HepG2 (cell line): ENCODE measurements around the gene GPC4. TPM values are rescaled to one million over a fixed set of nuclear protein-coding genes. Genes with fewer than 3 reads are reported as not detected.

Experiments used
- ATAC-seq: fragments of 200-7000 bp; cut with Tn5 transposase; 3 replicates; pipeline ENCODE4 v1.9.1; 2020; ENCODE audit warnings: mild to moderate bottlenecking, moderate library complexity
- BruUV-seq: library from RNA; stranded (reverse); fragments of 400-500 nt; replicated peaks from 2 replicates; lab custom pipeline; 2021; lab: Mats Ljungman, UMichigan
- CTCF ChIA-PET: fragments of 300-600 bp; formaldehyde crosslinking; extraction: SDS; loops from one replicate; lab custom pipeline; 2021; ENCODE audit warnings: low total read pairs, inconsistent platforms, low intra/inter-chr PET ratio; lab: Yijun Ruan, JAX
- POLR2A ChIA-PET: fragments of 350-600 bp; sonication (Branson Sonifier 250); formaldehyde crosslinking; loops from one replicate; lab custom pipeline; 2020; ENCODE audit warnings: antibody characterized with exemption, inconsistent platforms; lab: Yijun Ruan, JAX
- DNase-seq: peaks from one replicate; pipeline ENCODE4 v3.0.0-alpha.2; 2015; ENCODE audit warnings: low spot score
- FAIRE-seq: peaks from 3 replicates; lab custom pipeline; 2011; peaks lifted over from hg19 to GRCh38; lab: Jason Lieb, UNC
- H2AFZ ChIP-seq: one replicate; pipeline ENCODE4 v1.6.1; 2011; ENCODE audit warnings: low read length, inconsistent platforms
- H3K27ac ChIP-seq: fragments of 300-600 bp; 3 replicates; pipeline ENCODE4 v1.8.0; 2011; ENCODE audit warnings: mixed run types, mild to moderate bottlenecking, mixed read lengths, low read length, inconsistent platforms; ENCODE audit not compliant: insufficient read depth; ENCODE audit errors: extremely low read length
- H3K27me3 ChIP-seq, 2 experiments: fragments of 200-600 bp in 1 of 2; 2 replicates in 1 of 2; 3 replicates in 1 of 2; pipeline versions ENCODE4 v1.6.0 to v1.8.0; 2011; ENCODE audit warnings: low read length in 2 of 2, mild to moderate bottlenecking in 2 of 2, moderate library complexity in 2 of 2, inconsistent platforms in 1 of 2; ENCODE audit not compliant: insufficient read depth in 2 of 2, control insufficient read depth in 1 of 2
- H3K36me3 ChIP-seq, 2 experiments: fragments of 200-600 bp in 1 of 2; replicated peaks in 1 of 2; 2 replicates in 1 of 2; 3 replicates in 1 of 2; pipeline versions ENCODE4 v1.5.1 to v1.8.0; 2011; ENCODE audit warnings: low read length in 2 of 2, inconsistent platforms in 1 of 2; ENCODE audit not compliant: insufficient read depth in 2 of 2, control insufficient read depth in 1 of 2
- H3K4me1 ChIP-seq: 2 replicates; pipeline ENCODE4 v1.5.1; 2012; ENCODE audit warnings: low read length, inconsistent platforms; ENCODE audit not compliant: insufficient read depth
- H3K4me2 ChIP-seq: 2 replicates; pipeline ENCODE4 v1.6.0; 2011; ENCODE audit warnings: low read depth, low read length, inconsistent platforms
- H3K4me3 ChIP-seq, 3 experiments: fragments of 200-600 bp in 1 of 3; sonication (generic), shearing (Covaris generic) in 1 of 3; replicated peaks in 1 of 3; 2 replicates each; pipeline ENCODE4 v1.5.1; 2011 to 2016; ENCODE audit warnings: low read length in 3 of 3, inconsistent platforms in 2 of 3, low read depth in 2 of 3, mild to moderate bottlenecking in 2 of 3, control low read depth in 1 of 3, mixed read lengths in 1 of 3; ENCODE audit not compliant: insufficient read depth in 1 of 3
- H3K79me2 ChIP-seq: one replicate; pipeline ENCODE4 v1.6.1; 2011; ENCODE audit warnings: low read length, inconsistent platforms; ENCODE audit not compliant: insufficient read depth
- H3K9ac ChIP-seq: 2 replicates; pipeline ENCODE4 v1.6.0; 2011; ENCODE audit warnings: mild to moderate bottlenecking, low read depth, low read length, inconsistent platforms; ENCODE audit not compliant: insufficient read depth
- H3K9me3 ChIP-seq: 2 replicates; pipeline ENCODE4 v1.5.1; 2012; ENCODE audit warnings: mild to moderate bottlenecking, low read length
- H4K20me1 ChIP-seq: 2 replicates; pipeline ENCODE4 v1.6.0; 2011; ENCODE audit warnings: inconsistent platforms, mild to moderate bottlenecking, low read length, moderate library complexity; ENCODE audit not compliant: insufficient read depth
- FIP1L1 ChIP-seq: fragments of 200-400 bp; formaldehyde crosslinking; IDR thresholded peaks from 2 replicates; pipeline ENCODE4 v1.6.1; 2018; ENCODE audit warnings: low read depth, mild to moderate bottlenecking, low read length, moderate library complexity, borderline replicate concordance; ENCODE audit not compliant: insufficient read depth
- HINFP ChIP-seq: sonication (generic); formaldehyde crosslinking; IDR thresholded peaks from 2 replicates; pipeline ENCODE4 v1.4.0; 2020; ENCODE audit warnings: low read depth, mild to moderate bottlenecking, missing genetic modification reagents
- NFE2L1 ChIP-seq: sonication (generic); formaldehyde crosslinking; IDR thresholded peaks from 2 replicates; pipeline ENCODE4 v1.4.0; 2020; ENCODE audit warnings: missing genetic modification reagents, mild to moderate bottlenecking, borderline replicate concordance
- RBFOX2 ChIP-seq: fragments of 200-400 bp; formaldehyde crosslinking; IDR thresholded peaks from 2 replicates; pipeline ENCODE4 v1.6.1; 2017; ENCODE audit warnings: low read depth, mild to moderate bottlenecking, low read length
- SMYD3 ChIP-seq: sonication (generic); formaldehyde crosslinking; IDR thresholded peaks from 2 replicates; pipeline ENCODE4 v1.8.1; 2023; ENCODE audit warnings: mild to moderate bottlenecking, missing genetic modification reagents
- SRY ChIP-seq: sonication (generic); formaldehyde crosslinking; IDR thresholded peaks from 2 replicates; pipeline ENCODE4 v1.8.0; 2022; ENCODE audit warnings: mild to moderate bottlenecking, missing genetic modification reagents
- ZBTB7A ChIP-seq: sonication (generic); formaldehyde crosslinking; IDR thresholded peaks from 2 replicates; pipeline ENCODE4 v1.8.0; 2022; ENCODE audit warnings: mild to moderate bottlenecking, missing genetic modification reagents
- ZFAT ChIP-seq: sonication (generic); formaldehyde crosslinking; conservative IDR thresholded peaks from 2 replicates; pipeline ENCODE4 v1.8.1; 2023; ENCODE audit warnings: missing genetic modification reagents, inconsistent platforms
- ZMAT5 ChIP-seq: sonication (generic); formaldehyde crosslinking; IDR thresholded peaks from 2 replicates; pipeline ENCODE4 v1.5.0; 2020; ENCODE audit warnings: mild to moderate bottlenecking, low read depth, missing genetic modification reagents, borderline replicate concordance
- ZNF292 ChIP-seq: sonication (generic); formaldehyde crosslinking; IDR thresholded peaks from 2 replicates; pipeline ENCODE4 v1.8.1; 2022; ENCODE audit warnings: mild to moderate bottlenecking, low read depth, missing genetic modification reagents, borderline replicate concordance
- ZNF33A ChIP-seq: sonication (generic); formaldehyde crosslinking; IDR thresholded peaks from 2 replicates; pipeline ENCODE4 v1.5.1; 2020; ENCODE audit warnings: missing genetic modification reagents, mild to moderate bottlenecking, moderate library complexity, borderline replicate concordance
- ZNF616 ChIP-seq: sonication (generic); formaldehyde crosslinking; IDR thresholded peaks from 2 replicates; pipeline ENCODE4 v1.5.0; 2020; ENCODE audit warnings: low read depth, mild to moderate bottlenecking, missing genetic modification reagents
- ZNF749 ChIP-seq: sonication (generic); formaldehyde crosslinking; IDR thresholded peaks from 2 replicates; pipeline ENCODE4 v1.8.0; 2022; ENCODE audit warnings: mild to moderate bottlenecking, missing genetic modification reagents, moderate library complexity, borderline replicate concordance
- WGBS: methylation state at CpG from one replicate; pipeline ENCODE4 v1.1.6; 2017; ENCODE audit warnings: low lambda C conversion rate; 5-methylcytosine and 5-hydroxymethylcytosine counted together
- in situ Hi-C: cut with HindIII; loops from 2 replicates; pipeline ENCODE4 v1.10.0; 2017; ENCODE audit warnings: low pct_unique_long_range_greater_than_20kb; ENCODE audit not compliant: extremely low pct_ligation_motif_present
- intact Hi-C: fragments of 100-400 bp; cut with micrococcal nuclease; formaldehyde crosslinking; loops from one replicate; pipeline ENCODE4 v1.10.0; 2022; ENCODE audit not compliant: unreplicated experiment
- polyA plus RNA-seq, 8 experiments: library from polyadenylated mRNA; depleted of rRNA in 3 of 8; stranded (reverse) in 7 of 8; unstranded in 1 of 8; fragments of >200 nt; fragmentation: Illumina TruSeq in 4 of 8; extraction: Trizol in 4 of 8; gene quantifications; 2 replicates each; pipeline versions ENCODE4 v1.2.1 to v1.2.3, GENCODE V29; 2011 to 2016; ENCODE audit warnings: low read depth in 4 of 8, missing spikeins in 1 of 8, mixed read lengths in 1 of 8; ENCODE audit not compliant: insufficient read depth in 1 of 8
- total RNA-seq, 5 experiments: library from RNA; depleted of rRNA; stranded (reverse); fragments of >200 nt; fragmentation: Illumina TruSeq; extraction: Trizol; gene quantifications; 2 replicates each; pipeline ENCODE4 v1.2.3, GENCODE V29; 2016; ENCODE audit warnings: low read depth in 1 of 5

The GPC4 gene
- total and polyA plus RNA-seq, 2 of the 13 experiments (the other 11 are each of a cell fraction or from before 2014, with no cell fraction given): 0.29 to 0.38 TPM

GRCh38 chrX:133384454-133384853 lies 30.8 kb downstream of the GPC4 start:
- ChIA-PET POLR2A (no interaction called here), CTCF (no interaction called here)
- no peak overlapping the region for H3K9ac ChIP-seq
- H4K20me1 ChIP-seq: no peaks in the 10 kb centered on the region
- no peak overlapping the region for H3K4me2 ChIP-seq
- no peaks in the 10 kb centered on the region for H3K79me2 ChIP-seq
- no peaks in the 10 kb centered on the region for H3K36me3 ChIP-seq
- no peak for ATAC-seq
- no peaks in the 10 kb centered on the region for H3K27me3 ChIP-seq
- no peak overlapping the region for H3K4me3 ChIP-seq
- in situ Hi-C loops (no loop called here), intact Hi-C loops (no loop called here)
- H3K9me3 ChIP-seq: no peaks in the 10 kb centered on the region
- H3K27ac ChIP-seq: no peak overlapping the region
- BruUV-seq: no TSS peak
- WGBS: 64% methylated on average over 3 of the region's 6 CpGs
- no peak for FAIRE-seq
- no peaks in the 10 kb centered on the region for H3K4me1 ChIP-seq
- no peak for DNase-seq
- no peak for TF ChIP-seq ZNF616 (CRISPR knock-in tag)
- no peak for TF ChIP-seq NFE2L1 (CRISPR knock-in tag)
- no peak for TF ChIP-seq HINFP
- no peak for TF ChIP-seq ZFAT
- TF ChIP-seq FIP1L1: no peak
- no peak for TF ChIP-seq ZNF292
- no peak for TF ChIP-seq SMYD3 (CRISPR knock-in tag)
- TF ChIP-seq SRY (CRISPR knock-in tag): no peak
- no peak for TF ChIP-seq ZMAT5 (CRISPR knock-in tag)
- TF ChIP-seq ZBTB7A (CRISPR knock-in tag): no peak
- no peak for TF ChIP-seq ZNF749 (CRISPR knock-in tag)
- no peak for TF ChIP-seq RBFOX2
- TF ChIP-seq ZNF33A: no peak
- no peak overlapping the region for H2AFZ ChIP-seq
